Astrocyte of the spinal cord (primary cell): Measurements from ENCODE around the gene PAN2.
"Not testable (repeated sequence)": the region's sequence is repeated elsewhere in the genome, so short reads cannot be mapped to it uniquely, and the experiment has no call there.

Source experiments
- DNase-seq: peaks from one replicate; pipeline ENCODE4 v3.0.0; 2011; ENCODE audit warnings: low read depth, low spot score
- H3K4me3 ChIP-seq: 2 replicates; pipeline ENCODE4 v1.5.1; 2011; ENCODE audit warnings: low read depth, mild to moderate bottlenecking, low read length, moderate library complexity
- in situ Hi-C: cut with HindIII; loops from 2 replicates; pipeline ENCODE4 v1.10.0; 2017; ENCODE audit warnings: low sequenced_read_pairs
- TF ChIP-seq, protein P1 (sequence below): IDR thresholded peaks from 2 replicates; pipeline ENCODE4 v1.5.1; 2012; ENCODE audit warnings: low read depth, mild to moderate bottlenecking, low read length, inconsistent platforms

Gene PAN2

DNA sequence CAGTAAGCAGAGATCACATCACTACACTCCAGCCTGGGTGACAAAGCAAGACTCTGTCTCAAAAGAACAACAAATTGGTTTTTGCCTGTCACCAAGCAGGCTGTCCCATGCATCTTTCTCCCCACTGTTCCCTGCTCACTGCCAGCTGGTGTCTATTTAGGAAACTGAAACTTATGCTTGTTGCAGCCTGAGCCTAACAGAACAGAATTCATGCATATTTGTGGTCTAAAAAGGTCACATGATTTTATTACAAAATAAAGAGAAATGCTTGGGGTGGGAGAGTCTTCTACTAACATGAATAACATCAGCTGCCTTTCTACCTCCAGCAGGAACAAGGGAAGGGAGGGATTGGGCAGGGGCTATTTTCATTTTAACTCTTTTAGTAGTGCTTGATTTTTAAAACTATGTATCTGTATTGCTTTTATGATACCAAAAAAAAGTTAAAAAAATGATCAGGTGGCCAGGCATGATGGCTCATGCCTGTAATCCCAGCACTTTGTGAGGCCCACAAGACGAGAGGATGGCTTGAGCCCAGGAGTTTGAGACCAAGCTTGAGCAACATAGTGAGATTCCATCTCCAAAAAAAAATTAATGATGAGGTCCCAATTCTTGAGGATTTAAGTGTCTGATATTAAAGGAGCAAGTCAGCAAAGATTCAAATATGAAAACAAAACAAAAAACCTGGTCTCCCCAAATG is 25.2 kb upstream of the PAN2 start:
- peak; percentile 83 for DNase-seq
- TF ChIP-seq, protein P1, sequence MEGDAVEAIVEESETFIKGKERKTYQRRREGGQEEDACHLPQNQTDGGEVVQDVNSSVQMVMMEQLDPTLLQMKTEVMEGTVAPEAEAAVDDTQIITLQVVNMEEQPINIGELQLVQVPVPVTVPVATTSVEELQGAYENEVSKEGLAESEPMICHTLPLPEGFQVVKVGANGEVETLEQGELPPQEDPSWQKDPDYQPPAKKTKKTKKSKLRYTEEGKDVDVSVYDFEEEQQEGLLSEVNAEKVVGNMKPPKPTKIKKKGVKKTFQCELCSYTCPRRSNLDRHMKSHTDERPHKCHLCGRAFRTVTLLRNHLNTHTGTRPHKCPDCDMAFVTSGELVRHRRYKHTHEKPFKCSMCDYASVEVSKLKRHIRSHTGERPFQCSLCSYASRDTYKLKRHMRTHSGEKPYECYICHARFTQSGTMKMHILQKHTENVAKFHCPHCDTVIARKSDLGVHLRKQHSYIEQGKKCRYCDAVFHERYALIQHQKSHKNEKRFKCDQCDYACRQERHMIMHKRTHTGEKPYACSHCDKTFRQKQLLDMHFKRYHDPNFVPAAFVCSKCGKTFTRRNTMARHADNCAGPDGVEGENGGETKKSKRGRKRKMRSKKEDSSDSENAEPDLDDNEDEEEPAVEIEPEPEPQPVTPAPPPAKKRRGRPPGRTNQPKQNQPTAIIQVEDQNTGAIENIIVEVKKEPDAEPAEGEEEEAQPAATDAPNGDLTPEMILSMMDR, result no peak
- in situ Hi-C loops, result no loop called here
- H3K4me3 ChIP-seq, result peak overlapping the region; percentile 98

DNA sequence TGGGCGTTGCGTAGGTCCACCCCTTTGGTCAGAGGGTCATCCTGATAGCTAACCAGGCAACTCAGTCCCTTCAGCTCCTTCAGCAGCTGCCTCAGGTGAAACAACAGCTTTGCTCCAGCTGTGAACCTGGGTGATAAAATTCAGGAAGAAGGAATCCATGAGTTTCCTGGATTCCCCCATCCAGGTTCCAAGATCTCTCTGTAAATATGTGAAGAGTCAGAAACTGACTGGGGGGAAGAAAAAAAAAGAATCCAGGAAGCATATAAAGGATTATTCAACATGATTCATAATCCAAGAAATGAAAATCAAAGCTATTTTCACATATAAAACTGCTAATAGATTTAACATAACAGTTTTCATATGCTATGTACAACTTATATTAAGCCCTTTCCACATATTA is 17.5 kb upstream of the PAN2 start:
- in situ Hi-C loops, result no loop called here
- DNase-seq, result no peak
- TF ChIP-seq, protein P1, result no peak
- no peak overlapping the region for H3K4me3 ChIP-seq

DNA sequence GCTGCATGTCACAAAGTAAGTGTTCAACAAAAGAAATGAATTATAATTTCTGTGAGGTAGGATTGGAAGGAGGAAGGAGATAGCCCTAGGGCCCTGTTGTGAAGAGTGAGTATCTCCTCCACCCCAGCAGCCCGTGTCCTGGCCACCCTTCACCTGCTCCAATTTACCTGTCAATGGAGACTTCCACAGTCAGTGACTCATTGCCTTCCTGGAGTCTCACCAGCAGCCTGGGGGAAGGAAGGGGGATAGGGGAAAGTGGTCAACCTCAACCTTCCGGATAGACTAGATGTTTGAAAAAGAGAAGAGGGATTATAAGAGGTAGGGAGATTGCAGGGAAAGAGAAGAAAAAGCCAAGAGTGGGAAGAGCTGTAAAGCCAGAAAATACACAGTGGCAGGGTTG is 16.9 kb upstream of the PAN2 start:
- in situ Hi-C loops, result no loop called here
- DNase-seq, result no peak
- H3K4me3 ChIP-seq, result no peak overlapping the region
- TF ChIP-seq, protein P1, result no peak

DNA sequence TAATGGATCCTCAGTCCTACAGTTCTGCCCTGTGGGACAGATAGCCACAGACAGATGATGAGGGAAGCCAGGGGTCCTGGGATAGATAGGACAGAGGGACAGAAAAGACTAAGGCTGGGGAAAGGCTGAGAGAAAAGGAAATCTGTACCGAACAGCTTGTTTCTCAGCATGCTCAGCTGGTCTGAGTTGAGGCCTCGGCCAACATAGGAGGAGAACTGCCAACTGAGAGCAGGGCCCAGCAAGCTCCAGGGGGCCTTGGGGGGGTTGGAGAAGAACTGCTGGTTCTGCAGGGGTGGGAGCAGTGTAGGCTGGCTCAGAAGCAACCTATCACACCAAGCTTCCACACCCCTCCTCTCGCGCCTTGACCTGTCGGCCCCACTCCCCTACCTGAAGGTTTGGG is 15.0 kb upstream of the PAN2 start:
- in situ Hi-C loops, result no loop called here
- H3K4me3 ChIP-seq, result no peak overlapping the region
- TF ChIP-seq, protein P1, result no peak
- no peak for DNase-seq

DNA sequence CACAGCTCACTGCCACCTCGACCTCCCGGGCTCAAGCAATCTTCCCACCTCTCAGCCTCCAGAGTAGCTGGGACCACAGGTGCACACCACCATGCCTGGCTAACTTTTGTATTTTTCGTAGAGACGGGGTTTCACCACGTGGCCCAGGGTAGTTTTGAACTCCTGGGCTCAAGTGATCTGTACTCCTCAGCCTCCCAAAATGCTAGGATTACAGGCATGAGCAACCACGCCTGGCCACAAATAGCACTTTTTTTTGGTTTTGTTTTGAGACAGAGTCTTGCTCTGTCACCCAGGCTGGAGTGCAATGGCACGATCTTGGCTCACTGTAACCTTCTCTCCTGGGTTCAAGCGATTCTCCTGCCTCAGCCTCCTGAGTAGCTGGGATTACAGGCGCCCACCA is 13.5 kb upstream of the PAN2 start:
- H3K4me3 ChIP-seq, DNase-seq, in situ Hi-C loops: not testable (repeated sequence)

DNA sequence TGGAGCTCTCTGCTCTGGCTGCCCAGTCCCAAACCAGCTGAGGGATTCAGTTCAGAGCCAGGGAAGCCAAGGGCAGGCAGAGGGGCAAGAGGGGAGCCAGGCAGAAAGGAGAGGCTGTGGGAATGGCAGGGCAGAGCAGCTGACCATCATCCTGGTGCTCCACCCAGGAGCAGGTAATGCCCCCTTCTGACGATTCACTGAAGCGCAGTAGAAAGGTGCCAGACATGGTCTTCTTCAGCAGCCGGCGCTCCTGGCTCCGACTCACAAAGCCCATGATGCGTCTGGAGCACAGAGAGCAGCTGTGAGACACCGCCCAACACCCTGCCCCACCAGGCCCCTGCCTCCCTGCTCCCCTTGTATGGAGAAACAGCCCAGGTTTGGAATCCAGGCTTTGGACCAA is 12.9 kb upstream of the PAN2 start:
- in situ Hi-C loops, result no loop called here
- TF ChIP-seq, protein P1, result no peak
- no peak for DNase-seq
- H3K4me3 ChIP-seq, result no peak overlapping the region

DNA sequence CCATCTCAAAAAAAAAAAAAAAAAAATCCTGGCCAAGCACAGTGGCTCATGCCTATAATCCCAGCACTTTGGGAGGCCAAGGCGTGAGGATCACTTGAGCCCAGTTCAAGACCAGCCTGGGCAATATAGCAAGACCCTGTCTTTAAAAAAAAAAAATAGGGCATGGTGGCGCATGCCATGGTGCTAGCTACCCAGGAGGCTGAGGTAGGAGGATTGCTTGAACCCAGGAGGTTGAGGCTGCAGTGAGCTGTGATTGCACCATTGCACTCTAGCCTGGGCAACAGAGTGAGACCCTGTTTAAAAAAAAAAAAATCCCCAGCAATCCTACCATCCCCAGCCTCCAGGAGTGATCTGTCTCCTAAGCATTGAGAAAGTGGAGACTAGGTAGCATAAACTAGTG is 8.5 kb upstream of the PAN2 start:
- DNase-seq, H3K4me3 ChIP-seq, in situ Hi-C loops: not testable (repeated sequence)

DNA sequence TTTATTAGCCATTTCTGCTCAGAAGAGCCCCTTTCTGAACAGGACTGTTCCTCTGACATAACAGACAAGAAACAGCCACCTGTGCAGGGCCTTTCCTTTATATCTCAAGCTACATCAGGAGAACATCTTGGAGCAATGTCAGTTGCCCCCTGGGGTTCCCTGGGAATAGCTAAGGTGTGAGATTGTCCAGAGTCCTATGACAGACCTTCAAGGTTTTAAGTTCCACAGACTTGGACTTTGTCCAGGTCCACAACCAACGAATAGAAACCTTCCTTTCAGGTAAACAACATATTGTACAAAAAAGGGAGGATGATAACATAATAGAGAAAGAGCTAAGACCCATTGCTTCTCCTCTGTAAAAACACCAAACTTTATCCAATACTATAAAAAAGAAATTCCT is 7.8 kb upstream of the PAN2 start:
- no peak overlapping the region for H3K4me3 ChIP-seq
- in situ Hi-C loops, result no loop called here
- no peak for DNase-seq
- TF ChIP-seq, protein P1, result no peak
